GM19193 (cell line): Measurements from ENCODE around the gene MOK.

Experiments
- POLR2A ChIP-seq: IDR thresholded peaks from 4 replicates; pipeline ENCODE4 v1.6.1; 2011; ENCODE audit not compliant: insufficient read depth, insufficient read length; ENCODE audit errors: extremely low read depth

The MOK gene

GRCh38 chr14:102212356-102212755 lies 92.6 kb downstream of the MOK start:
- no peak for TF ChIP-seq POLR2A

- TF ChIP-seq POLR2A: no peak
Measured at GRCh38 chr14:102211240-102211639, 93.7 kb downstream of the MOK start.

- TF ChIP-seq POLR2A: no peak
Measured at GRCh38 chr14:102210421-102211042, 94.4 kb downstream of the MOK start.

- TF ChIP-seq POLR2A: no peak
Measured at GRCh38 chr14:102209224-102209966, 95.6 kb downstream of the MOK start.

GRCh38 chr14:102208741-102209140 lies 96.2 kb downstream of the MOK start:
- no peak for TF ChIP-seq POLR2A

GRCh38 chr14:102207831-102208365 lies 97.1 kb downstream of the MOK start:
- TF ChIP-seq POLR2A: no peak

- no peak for TF ChIP-seq POLR2A
Measured at GRCh38 chr14:102206918-102207317, 98.0 kb downstream of the MOK start.

- no peak for TF ChIP-seq POLR2A
Measured at GRCh38 chr14:102205560-102205959, 99.4 kb downstream of the MOK start.

DNA sequence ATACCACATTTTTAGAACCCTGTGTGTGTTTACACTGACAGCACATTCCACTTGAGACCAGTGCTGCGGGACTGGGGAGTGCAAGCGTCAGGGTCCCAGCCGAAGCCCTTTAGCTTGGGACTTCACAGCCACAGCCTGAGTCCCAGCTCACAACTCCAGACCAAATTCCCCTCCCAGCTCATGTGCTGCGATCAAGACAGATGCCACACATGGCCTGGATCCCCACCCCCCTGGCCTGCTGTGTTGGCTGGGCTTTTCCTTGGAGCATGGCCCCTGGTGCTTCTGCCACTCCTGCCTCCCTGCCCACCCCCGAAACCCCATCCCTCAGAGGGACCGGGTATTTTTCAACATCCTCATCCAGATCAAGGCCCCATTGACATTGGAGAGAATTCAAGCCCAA lies 101.6 kb downstream of the MOK start:
- no peak for TF ChIP-seq POLR2A

DNA sequence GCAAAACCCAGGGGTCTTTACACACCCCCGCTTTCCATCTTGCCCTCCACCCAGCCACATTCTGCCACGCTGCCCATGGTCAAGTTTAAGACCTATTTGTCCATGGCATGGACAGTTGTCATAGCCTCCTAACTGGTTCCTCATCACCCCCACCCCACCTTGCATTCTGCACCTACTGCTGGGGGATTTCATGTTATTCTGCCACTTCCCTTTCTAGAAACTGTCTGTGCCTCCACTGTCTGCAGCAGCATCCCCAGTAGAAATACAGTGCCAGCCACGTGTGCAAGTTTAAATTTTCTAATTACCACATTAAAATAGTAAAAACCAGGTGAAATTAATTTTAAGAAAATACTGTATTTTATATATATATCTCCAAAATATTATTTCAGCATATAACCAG lies 102.0 kb downstream of the MOK start:
- TF ChIP-seq POLR2A: no peak

DNA sequence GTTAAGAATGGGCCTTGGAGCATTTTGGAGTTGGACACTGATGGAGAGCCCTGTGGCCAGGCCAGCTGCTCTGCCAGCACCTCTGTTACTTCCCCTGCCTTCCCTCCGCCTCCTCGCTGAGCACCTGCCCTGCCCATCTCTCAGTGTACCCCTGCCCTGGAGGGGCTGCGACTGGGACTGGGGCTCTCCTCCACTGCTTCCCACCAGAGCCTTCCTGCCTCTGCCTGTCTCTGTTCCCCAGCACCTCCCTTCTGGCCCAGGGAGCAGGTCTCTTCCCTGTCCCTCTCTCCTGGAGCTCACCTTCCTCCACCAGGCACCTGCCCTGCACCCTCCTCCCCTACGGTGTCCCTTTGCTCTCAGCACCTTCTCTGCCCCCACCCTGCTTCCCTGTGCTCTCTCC lies 103.2 kb downstream of the MOK start:
- TF ChIP-seq POLR2A: no peak

GRCh38 chr14:102201353-102201738 lies 103.6 kb downstream of the MOK start:
- no peak for TF ChIP-seq POLR2A

- TF ChIP-seq POLR2A: no peak
Measured at GRCh38 chr14:102200690-102201352, 104.1 kb downstream of the MOK start.

DNA sequence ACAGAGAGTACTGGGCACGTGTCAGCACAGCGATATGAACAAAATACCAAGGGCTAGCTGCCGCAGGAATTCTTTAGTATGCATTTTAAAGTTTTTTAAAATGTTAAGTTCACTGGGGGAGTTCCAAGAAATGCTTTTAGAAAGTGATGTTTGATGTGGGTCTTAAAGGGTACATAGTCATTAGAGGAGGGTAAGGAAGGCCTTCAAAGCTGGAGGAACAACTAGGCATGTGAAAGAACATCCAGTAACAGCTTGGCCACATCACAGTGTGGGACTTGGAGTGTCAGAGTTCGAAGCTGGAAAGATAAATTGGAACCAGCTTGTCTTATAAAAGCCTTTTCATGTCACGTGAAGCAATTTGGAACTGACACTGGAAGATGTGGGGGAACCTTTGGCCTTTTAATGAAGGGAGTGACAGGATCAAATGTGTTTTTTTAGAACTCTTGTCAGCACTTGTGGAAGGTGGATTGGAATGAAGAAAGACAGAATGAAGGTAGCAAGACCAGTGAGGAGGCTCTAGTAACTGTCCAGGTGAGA lies 107.6 kb downstream of the MOK start:
- no peak for TF ChIP-seq POLR2A

- TF ChIP-seq POLR2A: no peak
Measured at GRCh38 chr14:102196902-102197230, 108.1 kb downstream of the MOK start.
